SK-N-MC (cell line): ENCODE measurements around the gene MITD1.

Experiments used
- EZH2 ChIP-seq: fragments of 200-600 bp; sonication (generic); IDR thresholded peaks from one replicate; pipeline ENCODE4 v1.6.1; 2017; ENCODE audit warnings: antibody characterized with exemption
- POLR2AphosphoS5 ChIP-seq: IDR thresholded peaks from 2 replicates; pipeline ENCODE4 v1.6.1; 2012; ENCODE audit warnings: mild to moderate bottlenecking, low read depth, low read length, borderline replicate concordance

DNA sequence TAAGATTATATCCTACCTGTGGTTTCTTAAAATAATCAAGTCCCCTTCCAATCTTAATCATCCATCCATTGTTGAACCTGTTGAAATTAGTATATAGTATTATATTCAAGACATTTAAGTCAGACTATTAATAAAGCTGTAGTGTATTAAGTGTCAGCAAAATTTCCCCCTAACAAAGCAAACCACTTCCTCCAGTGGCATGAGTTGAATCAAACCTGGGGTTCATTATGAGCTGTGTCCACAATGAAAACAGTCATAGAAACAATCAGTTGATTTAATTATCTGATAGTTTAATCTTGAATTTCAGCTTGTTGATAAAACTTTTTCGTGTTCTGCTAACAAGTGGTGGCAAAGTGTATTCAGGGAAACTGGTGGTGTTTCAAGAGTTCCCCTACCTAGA is 11.3 kb downstream of the MITD1 start:
- TF ChIP-seq POLR2AphosphoS5 (no peak), EZH2 (no peak)
